SH-SY5Y (cell line): ENCODE data around the gene FLVCR2.

Source experiments
- GATA2 ChIP-seq: IDR thresholded peaks from 2 replicates; pipeline ENCODE4 v1.6.1; 2011; ENCODE audit warnings: mild to moderate bottlenecking, low read depth, low read length
- GATA3 ChIP-seq: IDR thresholded peaks from 2 replicates; pipeline ENCODE4 v1.6.1; 2011; ENCODE audit warnings: low read depth, mild to moderate bottlenecking, low read length, moderate library complexity

DNA sequence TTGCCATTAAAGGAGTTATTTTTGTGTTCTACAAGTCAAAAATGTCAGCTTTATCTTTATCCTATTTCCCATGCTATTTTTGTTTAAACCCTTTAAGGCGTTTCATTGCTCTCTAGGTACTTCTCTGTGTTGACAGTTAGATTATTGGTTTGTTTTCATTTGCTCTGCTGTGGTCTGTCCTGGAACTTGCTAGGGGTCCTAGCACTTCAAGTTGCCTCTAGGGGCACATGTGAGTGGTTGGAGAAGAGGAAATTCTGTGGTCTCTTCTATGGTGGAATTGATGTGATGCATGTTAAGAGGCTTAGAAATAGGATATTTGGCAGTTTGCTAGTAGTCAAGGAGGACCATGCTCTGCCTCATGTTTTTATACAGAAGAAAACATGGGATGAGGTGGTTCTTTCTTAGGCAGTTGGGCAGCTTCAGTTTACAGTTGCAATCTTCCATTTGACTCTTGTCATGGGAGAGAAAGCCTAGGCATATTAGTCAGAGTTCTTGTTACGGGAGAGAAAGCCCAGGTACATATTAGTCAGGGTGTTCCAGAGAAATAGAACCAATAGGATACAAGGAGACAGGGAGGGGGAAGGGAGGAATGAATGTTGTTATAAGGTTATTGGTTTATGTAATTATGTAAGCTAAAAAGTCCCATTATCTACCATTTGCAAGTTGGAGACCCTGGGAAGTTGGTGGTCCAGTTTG, 97.0 kb downstream of the FLVCR2 start:
- TF ChIP-seq GATA2 (no peak), GATA3 (no peak)
